HL-60/S4 treated with retinoic acid at 250 ng/mL for 4 days and 3 days (cell line): ENCODE data around the gene PRKAG1.

Source experiments
- in situ Hi-C: fragments of 300-500 bp; cut with MboI; formaldehyde crosslinking; loops from 2 replicates; pipeline ENCODE4 v1.7.0; 2022; ENCODE audit warnings: low sequenced_read_pairs

The PRKAG1 gene

DNA sequence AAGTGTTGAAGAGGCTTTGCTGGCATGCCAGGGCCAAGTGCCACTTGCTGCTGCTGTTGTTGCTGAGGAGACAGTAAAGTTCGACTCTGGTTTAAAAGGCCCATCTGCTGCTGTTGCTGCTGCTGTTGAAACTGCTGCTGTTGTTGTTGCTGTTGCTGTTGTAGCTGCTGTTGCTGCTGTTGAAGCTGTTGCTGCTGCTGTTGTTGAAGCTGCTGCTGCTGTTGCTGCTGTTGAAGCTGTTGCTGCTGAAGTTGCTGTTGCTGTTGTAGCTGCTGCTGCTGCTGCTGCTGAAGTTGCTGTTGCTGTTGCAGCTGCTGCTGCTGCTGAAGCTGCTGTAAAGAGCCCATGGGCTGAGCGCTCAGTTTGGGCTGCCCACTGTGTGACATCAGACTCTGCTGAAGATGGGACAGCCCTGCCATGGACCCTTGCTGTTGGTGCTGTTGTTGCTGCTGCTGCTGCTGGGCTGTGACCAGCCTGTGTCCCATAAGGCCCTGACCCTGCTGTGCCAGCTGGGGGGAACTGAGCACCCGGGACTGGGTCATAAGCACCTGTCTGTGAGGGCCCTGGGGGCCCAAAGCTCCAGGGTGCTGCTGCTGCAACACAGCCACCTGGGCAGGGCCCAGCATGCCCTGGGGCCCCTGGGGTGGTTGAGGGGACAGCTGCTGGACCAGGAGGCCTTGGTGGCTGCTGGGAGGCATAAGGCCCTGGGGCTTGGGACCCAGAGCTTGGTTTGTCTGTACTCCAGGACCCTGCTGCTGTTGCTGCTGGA lies 14.3 kb upstream of the PRKAG1 start:
- in situ Hi-C loops: no loop called here

DNA sequence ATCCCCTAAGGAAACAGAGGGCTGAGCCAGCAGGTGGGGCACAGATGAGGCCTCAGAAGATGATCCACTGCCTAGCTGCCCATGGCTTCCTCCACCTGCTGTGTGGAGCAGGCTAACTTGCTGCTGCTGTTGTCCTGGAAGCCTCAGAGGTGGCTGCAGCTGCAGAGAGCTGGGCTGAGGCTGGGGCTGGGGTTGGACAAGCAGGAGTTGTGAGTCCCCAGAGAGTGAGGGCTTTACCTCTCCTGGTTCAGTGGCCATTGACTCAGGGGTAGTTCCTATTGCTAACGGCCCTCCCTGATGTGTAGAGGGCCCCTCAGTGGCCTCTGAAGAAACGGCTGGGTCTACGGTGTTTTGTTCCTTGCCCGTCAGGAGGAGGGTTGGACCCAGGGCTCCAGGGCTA lies 13.7 kb upstream of the PRKAG1 start:
- in situ Hi-C loops: no loop called here

DNA sequence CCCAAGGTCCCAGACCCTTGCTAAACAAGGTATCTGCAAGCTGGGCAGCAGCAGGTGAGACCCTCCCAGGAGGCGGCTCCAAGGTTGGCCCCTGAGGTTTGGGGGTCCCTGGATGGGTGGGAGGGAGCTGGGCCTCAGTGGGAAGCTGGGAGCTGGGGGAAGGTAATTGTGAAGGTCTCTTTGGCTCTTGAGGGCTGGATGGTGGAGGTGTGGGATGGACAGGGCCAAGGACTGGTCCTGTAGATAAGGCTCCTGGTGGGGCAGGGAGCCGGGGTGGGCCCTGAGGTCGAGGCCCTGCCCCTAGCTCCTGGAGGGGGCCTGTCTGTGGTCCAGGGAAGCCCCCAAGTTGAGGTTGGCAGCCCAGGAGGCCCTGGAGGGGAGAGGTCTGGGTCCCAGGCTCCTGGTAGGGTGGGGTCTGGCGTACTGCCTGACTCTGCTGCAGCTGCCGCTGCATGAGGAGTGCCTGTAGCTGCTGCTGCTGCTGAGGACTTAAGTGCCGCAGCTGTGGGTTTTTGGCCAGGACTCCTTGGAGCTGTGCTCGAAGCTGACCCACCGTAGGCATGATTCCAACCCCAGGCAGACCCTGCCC lies 13.1 kb upstream of the PRKAG1 start:
- in situ Hi-C loops: no loop called here

DNA sequence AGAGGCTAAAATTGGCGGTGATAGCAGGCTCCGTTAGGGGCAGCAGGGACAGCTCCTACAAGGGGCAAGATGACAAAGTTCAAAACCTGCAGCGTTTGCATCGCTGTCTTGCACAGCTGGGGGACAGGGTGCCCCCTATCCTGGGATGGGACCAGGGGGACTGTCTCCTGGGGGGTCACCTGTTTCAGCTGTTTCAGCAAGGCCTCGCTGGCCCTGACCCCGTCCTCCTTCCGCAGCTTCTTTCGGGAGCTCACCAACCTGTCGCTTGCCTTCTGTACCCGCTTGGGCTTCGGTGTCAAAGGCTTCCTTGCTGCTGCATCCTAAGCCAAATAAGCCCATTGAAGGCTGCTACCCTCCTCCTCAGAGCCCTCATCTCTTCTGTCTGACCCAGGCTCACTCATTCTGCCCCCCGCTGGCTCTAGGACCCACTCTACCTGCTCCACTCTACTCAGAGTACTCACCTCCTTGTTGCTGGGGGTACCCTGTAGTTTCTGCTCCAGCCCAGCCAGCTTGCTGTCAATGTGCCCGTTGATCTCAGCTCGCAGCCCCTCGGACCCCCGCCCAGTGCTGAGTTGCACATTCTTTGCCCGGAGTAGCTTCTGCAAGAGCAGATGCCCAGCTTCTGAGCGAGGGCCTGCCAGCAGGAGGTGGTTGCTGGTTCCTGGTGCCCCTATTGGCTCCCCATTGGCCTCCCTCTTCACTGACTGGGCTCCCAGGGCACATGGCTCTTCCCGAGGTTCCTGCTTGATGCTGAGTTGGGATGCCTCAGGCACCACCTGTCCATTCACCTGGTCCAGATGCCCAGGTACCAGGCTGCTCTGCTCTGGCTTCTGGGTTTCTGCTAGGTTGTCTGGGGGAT lies 12.4 kb upstream of the PRKAG1 start:
- in situ Hi-C loops: no loop called here

DNA sequence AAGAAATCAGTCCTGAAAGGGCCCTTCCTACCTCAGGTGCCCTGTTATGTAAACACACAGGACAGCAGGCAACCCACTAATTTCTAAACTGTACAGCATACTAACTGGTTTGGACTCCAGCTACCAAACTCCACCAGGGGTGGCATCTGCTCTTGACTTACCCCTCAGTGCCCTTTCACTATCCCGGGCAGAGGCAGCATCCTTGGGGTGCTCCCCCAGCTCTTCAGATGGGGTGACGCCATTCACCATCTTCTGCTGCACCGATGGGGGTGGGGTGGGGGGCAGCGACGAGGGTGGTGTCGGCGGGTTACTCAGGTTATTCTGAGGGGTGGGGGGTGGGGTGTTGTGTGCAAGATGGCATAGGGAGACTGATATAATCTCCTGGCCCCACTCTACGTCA lies 11.5 kb upstream of the PRKAG1 start:
- in situ Hi-C loops: no loop called here

DNA sequence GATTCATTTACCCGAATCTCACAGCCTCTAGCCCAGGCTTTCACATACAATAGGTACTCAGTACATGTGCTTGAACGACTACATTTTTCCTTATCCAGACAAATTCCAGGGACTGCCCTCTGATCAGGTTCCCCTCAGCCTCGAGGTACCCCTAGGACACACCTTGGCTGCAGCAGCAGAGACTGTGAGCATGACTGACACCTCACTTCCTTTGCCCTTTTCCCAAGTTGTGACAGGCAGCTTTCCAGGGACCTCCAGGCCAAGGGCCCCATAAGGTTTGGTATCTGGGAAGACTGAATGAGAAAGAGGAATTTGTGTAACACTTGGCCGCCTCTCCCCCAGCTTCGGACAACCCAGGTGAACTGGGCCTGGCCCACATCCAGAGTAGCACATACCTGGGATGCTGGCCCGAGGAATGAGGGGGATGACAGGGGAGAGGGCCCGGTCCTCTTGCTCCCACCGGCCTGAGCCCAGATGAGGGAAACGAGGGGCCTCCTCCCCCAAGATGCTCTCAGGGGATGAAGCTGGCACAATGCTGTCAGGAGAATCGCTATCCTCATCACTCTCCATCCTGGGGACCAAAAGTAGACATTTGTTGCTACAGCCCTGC lies 10.2 kb upstream of the PRKAG1 start:
- in situ Hi-C loops: no loop called here

DNA sequence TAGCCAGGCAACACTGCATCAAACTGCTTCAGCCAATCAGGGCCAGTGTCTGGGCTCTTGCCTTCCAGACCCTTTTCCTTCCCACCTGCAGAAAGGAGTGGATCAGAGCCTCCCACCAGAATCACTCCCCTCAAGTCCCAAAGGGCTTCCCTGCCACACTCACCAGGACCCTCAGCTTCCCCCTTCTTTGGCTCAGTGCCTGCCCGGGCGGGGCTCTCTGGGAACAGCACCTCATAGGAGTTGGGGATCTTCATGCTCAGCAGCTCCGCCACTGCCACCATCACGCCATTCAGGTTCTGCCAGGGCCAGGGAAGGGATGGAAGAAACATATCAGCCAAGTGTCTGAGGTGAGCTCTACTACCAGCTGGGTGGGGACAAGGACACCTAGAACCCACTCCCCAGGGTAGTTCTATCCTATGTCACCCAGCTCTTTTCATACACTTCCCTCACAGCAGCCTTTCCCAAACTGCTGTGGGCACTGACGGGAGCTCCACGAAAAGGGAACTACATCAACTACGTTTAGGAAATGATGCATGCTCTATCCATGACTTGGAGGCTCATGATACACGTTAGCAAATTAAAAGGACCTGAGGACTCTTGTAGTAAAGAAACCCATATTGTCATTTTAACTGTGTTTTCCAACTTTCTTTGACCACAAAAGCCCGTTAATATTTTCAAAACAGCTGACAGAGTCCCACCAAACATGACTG lies 9.4 kb upstream of the PRKAG1 start:
- in situ Hi-C loops: no loop called here

DNA sequence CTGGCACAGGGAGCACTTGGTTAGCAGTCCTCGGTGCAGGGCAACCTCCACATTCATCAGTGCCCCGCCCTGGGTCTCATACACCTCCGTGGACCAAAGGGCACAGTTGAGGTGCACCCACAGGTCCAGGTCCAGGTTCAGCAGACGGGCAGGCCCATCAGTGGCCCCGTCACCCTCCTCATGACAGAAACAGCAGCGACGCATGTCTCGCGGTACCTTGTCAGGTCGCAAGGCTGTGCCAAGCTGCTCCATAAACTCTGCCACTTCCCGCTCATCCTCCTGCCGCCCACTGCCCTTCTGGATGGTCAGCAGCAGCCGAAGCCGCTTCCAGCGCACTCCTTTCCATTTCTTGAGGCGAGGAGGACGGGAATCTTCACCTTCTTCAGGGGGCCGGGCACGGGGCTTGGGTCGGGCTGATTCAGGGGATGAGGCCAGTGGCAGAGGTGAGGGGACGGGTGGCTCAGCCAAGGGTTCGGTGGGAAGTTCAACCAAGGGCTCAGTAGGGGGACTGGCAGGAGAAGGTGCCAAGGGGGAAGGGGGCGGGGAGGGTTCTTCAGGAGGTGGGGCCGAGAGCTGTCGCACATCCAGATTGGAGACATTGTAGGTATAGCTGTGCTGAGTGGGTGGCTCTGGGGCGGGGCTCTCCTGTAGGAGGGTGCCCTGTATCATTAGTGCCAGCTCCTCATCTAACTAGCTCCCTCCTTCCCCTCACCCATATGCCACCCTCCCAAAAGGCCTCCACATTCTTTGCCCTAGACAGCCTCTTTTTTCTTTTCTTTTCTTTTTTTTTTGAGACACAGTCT lies 8.3 kb upstream of the PRKAG1 start:
- in situ Hi-C loops: no loop called here

DNA sequence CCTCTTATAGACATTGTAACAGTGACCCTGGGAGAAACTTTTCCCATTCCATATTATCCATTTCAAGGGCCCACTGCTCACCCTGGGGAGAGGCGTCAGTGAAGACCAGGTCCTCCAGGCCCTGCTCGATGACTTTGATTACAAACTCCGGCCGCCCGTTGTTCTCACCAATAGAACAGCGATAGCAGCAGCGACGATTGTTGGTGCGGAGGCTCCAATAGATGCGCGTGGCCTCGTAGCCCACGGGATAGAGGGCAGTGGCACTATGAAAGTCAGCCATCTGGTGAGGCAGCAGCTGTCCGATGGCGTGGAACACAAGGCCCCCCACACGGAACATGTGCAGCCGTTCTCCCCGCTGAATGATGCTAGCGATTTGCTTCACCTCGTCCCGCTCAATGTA lies 7.5 kb upstream of the PRKAG1 start:
- in situ Hi-C loops: no loop called here

DNA sequence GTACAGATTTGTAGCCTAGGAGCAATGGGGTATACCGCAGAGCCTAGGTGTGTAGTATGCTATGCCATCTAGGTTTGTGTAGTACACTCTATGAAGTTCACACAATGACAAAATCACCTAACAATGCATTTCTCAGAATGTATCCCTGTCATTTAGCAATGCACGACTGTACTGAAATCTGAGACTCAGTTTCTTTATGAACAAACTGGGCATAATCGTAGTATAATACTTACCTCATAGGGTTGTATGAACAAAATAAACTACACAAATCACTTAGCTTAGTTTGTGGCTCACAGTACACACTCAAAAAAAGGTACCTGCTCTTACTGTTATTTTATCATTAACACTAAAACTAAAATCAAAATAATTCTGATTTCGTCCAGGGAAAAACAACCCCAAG lies 6.9 kb upstream of the PRKAG1 start:
- in situ Hi-C loops: no loop called here

DNA sequence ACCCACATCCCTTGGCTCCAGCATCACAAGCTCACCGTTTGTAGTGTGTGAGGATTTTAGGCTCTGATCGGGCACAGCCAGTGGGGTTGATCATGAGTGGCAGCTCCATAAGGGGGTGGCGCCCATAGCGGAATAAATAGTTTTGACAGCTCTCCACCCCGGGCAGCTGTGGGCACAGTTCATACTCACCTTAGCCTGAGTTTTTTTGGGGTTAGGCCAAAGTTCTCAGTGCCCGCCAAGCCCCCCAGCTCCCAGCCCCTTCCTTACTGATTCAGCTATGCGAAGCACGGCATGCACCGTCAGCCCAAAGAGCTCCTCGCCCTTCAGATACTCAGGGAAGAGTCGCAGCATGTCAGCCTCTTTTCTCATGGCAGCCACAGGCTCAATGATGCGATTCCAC lies 6.0 kb upstream of the PRKAG1 start:
- in situ Hi-C loops: no loop called here

DNA sequence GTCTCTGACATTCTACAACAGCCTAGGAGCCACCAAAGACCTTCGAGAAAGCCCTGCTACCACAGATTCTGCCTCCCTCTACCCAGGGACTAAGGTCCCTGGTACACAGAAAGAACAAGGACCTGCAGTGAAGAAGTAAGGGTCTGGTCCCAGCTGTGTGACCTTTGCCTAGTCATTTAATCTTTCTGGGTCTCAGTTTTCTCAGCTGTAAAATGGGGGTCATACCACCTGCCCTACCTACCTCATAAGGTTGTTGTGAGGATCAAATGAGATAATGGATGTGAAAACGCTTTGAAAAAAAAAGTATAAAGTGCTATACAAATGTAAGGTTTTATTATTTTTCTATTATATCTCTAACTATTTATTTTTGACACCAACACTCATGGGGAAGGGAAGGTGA lies 5.2 kb upstream of the PRKAG1 start:
- in situ Hi-C loops: no loop called here

DNA sequence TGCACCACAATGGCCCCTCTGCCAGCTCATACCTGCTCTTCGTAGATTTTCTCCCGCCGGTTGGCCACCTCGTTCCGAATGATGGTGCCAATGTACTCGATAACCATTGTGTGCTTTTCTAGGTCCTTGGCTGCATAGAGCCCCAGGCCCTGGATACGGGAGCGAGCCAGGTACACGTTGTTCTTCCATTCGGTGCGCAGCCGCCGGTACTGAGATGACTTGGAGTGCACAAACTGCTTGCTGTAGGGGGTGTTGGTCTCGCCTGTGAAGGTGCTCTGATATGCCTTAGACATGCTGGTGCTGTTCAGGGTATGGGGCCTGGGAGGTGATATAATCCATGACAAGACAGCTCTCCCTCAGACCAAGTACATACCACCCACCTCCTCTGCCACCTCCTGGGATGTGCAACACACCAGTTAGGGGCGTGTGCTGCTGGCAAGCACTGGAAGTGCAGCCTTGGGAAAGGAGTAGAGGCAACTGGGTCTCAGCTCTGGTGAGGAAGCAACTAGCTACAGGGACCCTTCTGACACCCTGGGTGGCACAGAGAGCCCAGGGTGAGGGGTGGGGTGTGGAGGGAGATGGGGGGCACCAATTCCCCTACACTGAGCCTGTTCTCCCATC lies 4.1 kb upstream of the PRKAG1 start:
- in situ Hi-C loops: no loop called here

DNA sequence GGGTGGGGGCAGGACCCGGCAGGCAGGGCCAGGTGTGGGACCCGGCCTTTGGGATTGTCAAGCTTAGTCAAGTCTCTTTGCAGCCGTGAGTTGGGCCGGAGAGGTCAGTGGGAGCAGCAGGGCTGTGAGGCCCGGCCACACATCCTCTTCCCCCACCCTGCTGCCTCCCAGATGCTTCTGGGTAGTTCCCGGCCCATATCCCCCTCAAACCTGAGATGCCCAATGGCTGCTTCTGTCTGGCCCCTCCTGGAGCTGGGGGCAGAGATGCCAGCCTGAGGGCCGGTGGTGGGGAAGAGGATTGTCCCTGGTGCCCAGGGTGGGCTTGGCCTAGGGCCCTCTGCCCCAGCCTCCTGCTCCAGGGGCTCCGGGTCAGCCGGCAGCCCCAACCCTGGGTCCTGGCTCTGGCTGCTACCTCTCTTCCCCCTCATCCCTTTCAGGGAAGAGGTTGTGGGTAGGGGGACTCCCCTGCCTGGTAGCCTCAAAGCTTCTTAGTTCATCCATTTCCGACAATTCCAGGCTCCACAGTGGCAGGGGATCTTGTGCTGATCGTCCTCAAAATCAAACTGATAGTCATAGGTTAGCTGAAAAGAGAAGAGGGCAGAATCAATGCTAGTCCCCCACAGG lies 2.8 kb upstream of the PRKAG1 start:
- in situ Hi-C loops: no loop called here

DNA sequence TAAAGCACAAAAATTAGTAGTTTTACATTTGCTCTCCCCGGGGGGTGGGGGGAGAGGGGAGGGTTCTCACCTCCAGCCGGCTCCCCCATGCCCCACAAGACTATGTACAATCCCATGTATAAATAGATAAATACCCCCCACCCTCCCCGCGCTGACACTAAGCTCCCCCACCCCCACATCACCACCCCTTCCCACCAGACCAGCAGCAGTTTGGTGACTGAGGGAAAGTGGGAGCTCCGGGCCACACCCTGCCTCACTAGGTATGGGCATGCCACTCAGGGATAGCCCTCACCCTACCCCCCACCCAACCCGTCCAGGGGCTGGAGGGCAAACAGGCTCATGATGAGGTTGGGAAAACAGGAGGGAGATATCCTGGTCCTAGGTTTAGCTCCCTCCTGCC lies 1.9 kb upstream of the PRKAG1 start:
- in situ Hi-C loops: no loop called here

DNA sequence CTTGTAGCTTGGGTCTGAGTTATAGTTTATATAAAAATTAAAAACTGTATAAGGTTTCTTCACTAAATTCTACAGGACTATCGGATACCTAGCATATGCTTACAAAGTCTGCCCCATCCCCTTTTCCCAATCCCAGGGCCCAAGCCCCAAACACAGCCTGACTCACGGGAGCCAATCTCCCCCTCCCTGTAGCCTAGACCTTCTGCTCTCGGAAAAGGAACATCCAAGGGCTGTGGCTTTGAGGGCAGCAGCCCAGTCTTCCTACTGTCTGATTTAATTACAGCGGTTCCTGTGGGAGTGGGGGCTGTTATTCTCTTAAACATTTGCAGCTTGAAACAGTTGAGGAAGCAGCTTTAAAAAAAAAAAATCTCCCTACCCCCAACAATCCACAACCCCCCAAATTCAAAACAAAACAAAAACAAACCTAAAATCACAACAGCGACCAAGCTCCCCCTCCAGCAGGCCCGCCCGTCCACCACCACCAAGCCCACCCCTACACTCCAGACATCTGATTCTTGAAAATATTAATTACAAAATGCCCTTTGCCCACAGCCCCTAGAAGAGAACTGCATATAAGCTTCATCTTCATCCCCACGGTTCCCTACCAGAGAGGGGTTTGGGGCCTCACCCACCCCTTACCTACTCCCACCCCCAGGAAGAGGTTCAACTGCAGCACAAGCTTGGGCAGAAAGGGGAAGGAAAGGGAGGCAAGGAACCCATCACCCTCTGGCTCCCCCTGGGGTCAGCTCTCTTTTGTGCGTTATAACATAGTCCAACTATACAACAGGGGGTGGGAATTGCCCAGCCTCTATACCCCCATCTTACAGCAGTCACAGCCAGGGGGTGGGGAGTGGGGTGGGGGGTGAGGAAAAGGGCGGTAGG lies 1.1 kb upstream of the PRKAG1 start:
- in situ Hi-C loops: no loop called here

DNA sequence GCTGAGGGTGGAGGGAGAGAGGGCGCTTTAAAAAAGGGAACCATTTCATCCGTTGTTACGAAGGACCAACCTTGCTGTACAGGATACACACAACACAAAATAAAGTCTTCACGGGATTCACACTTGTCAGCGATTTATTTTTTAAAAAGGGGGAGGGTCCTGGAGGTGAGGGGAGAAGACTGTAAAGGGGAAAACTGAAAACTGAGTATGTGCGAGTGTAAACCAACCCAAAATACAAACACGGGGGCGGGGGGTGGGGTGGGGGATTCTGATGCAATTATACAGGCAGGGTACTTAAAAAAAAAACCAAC lies 499 bp upstream of the PRKAG1 start:
- in situ Hi-C loops: no loop called here

DNA sequence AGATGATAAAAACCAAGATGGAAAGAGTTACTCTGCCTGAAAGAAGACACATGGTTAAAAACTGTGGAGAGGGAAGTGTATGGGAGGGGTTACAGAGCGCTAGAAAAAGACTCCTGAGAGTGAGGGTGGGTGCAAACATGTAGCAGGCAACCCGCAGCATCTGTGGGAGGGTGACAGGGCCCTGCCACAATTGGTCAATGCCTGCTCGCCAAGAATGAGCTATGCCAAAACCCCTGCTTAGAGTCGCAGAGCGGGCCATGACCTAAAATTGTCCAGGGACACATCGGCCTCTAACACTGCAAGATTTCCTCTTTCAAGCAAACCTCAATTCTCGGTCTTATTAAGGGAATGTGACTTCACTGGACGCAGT lies 700 bp downstream of the PRKAG1 start:
- in situ Hi-C loops: no loop called here

DNA sequence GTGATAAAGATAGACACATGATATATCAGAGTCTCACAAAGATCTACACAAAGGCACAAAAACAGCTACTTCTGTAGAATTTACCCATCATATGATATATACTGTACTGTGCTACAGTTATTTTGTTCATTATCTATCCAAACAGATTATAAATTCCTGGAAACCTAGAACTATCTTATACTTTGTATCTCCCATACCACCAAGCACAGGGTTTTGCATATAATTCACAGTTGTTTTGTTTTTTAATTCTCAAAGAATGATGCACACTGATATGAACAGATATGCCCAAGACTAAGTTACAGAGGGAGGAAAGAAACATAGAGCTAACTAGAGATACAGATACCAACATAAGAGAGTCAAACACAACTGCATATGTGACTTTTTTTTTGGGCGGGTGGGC lies 3.4 kb downstream of the PRKAG1 start:
- in situ Hi-C loops: no loop called here
